ENCODE measurements around the gene TTLL7. TPM values are rescaled to one million over a fixed set of nuclear protein-coding genes. Genes with fewer than 3 reads are reported as not detected.

Gene TTLL7
- polyA plus RNA-seq, 2 of the 4 experiments (the other 2 are of a cell fraction) = 1.6 to 5.7 TPM

DNA sequence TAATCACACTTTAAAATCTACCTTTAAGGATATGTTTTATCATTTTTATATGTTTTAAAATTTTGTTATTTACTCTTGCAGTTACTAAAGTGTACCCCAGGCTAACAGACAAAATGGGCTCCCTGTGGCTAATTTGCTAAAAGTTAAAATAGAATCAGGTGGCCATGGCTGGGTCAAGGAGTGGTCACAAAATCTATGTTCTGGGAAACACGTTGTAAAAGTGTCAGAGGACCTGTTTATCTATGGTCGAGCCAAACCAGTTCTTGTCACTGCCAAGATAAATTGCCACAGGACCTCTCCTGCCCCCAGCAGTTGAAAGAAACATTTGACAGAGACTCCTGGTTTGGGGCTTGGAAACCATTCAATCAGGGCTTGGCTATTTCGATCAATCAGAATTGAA lies 21.2 kb upstream of the TTLL7 start:
- FAIRE-seq = no peak
- no peak overlapping the region for H3K4me2 ChIP-seq
- ATAC-seq = no peak
- ChIA-PET CTCF (no interaction called here), POLR2A (no interaction called here)
- no peaks in the 10 kb centered on the region for H3K9me3 ChIP-seq
- no peak overlapping the region for H3K27ac ChIP-seq
- H3K4me3 ChIP-seq = no peak overlapping the region
- 5% methylated on average over 3 of the region's 3 CpGs for WGBS (ENCODE audit: missing lambda C conversion rate)
- TF ChIP-seq, protein P1, sequence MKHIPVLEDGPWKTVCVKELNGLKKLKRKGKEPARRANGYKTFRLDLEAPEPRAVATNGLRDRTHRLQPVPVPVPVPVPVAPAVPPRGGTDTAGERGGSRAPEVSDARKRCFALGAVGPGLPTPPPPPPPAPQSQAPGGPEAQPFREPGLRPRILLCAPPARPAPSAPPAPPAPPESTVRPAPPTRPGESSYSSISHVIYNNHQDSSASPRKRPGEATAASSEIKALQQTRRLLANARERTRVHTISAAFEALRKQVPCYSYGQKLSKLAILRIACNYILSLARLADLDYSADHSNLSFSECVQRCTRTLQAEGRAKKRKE (CRISPR knock-in tag; IDR thresholded peaks at IDR 0.05; ENCODE audit: low read depth) = no peak
- no peak for TF ChIP-seq CBX8 (IDR thresholded peaks at IDR 0.05)
- no peak for TF ChIP-seq MAFK (IDR thresholded peaks at IDR 0.05; ENCODE audit: partially characterized antibody)
- TF ChIP-seq FOSL2 (IDR thresholded peaks at IDR 0.05) = no peak
- TF ChIP-seq FOSL2 (CRISPR knock-in tag; IDR thresholded peaks at IDR 0.05) = no peak
- no peak for TF ChIP-seq CEBPB (IDR thresholded peaks at IDR 0.05)
- TF ChIP-seq HOXB5 (CRISPR knock-in tag; IDR thresholded peaks at IDR 0.05) = no peak
- TF ChIP-seq, protein P2, sequence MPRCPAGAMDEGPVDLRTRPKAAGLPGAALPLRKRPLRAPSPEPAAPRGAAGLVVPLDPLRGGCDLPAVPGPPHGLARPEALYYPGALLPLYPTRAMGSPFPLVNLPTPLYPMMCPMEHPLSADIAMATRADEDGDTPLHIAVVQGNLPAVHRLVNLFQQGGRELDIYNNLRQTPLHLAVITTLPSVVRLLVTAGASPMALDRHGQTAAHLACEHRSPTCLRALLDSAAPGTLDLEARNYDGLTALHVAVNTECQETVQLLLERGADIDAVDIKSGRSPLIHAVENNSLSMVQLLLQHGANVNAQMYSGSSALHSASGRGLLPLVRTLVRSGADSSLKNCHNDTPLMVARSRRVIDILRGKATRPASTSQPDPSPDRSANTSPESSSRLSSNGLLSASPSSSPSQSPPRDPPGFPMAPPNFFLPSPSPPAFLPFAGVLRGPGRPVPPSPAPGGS (IDR thresholded peaks at IDR 0.05) = no peak
- TF ChIP-seq ZC3H11A (IDR thresholded peaks at IDR 0.05) = no peak
- TF ChIP-seq RFX5 (IDR thresholded peaks at IDR 0.05) = no peak
- no peak for TF ChIP-seq JUN (IDR thresholded peaks at IDR 0.05)
- TF ChIP-seq HOXB13 (CRISPR knock-in tag; IDR thresholded peaks at IDR 0.05; ENCODE audit: low read depth) = no peak
- no peak for TF ChIP-seq EHMT2 (IDR thresholded peaks at IDR 0.05; ENCODE audit: low read depth)
- DNase-seq (ENCODE audit: low read depth in 1 of 2, low spot score in 1 of 2) = no peak
- H3K4me1 ChIP-seq = no peaks in the 10 kb centered on the region

DNA sequence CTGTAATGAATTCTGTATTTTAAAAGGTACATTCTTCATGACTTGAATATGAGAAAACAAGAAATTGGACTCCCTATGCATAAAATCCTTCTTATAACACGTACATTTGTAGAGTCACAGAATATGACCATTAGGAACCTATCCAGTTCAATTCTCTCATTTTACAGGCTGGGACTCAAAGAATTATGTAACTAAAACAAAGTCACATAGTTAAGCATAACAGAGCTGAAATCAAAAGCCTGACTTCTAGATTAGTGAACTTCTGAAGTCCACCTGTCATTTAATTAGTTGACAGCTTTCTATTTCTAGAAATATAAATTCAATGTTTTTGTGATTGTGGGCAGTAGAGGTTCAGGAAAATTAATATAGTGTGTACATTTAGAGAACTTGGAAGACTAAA lies 20.3 kb upstream of the TTLL7 start:
- DNase-seq (ENCODE audit: low read depth in 1 of 2, low spot score in 1 of 2) (no peak), FAIRE-seq (no peak), ATAC-seq (no peak)
- H3K9me3 ChIP-seq = no peaks in the 10 kb centered on the region
- no peaks in the 10 kb centered on the region for H3K4me1 ChIP-seq
- ChIA-PET POLR2A (no interaction called here), CTCF (no interaction called here)
- TF ChIP-seq RFX5 (IDR thresholded peaks at IDR 0.05) (no peak), HEYL (CRISPR knock-in tag; IDR thresholded peaks at IDR 0.05) (no peak), HOXB5 (CRISPR knock-in tag; IDR thresholded peaks at IDR 0.05) (no peak), RARB (CRISPR knock-in tag; IDR thresholded peaks at IDR 0.05) (no peak), ZC3H11A (IDR thresholded peaks at IDR 0.05) (no peak), NFE2L2 (conservative IDR thresholded peaks at IDR 0.05; ENCODE audit: low read length) (no peak), RNF2 (IDR thresholded peaks at IDR 0.05; ENCODE audit: borderline replicate concordance, low read depth) (no peak), KDM5A (IDR thresholded peaks at IDR 0.05) (no peak), BHLHE40 (IDR thresholded peaks at IDR 0.05; ENCODE audit: low read depth, low read length) (no peak), ZSCAN20 (CRISPR knock-in tag; IDR thresholded peaks at IDR 0.05) (no peak), FOSL2 (IDR thresholded peaks at IDR 0.05) (no peak), FOSL2 (CRISPR knock-in tag; IDR thresholded peaks at IDR 0.05) (no peak), ZFP36 (IDR thresholded peaks at IDR 0.05; ENCODE audit: borderline replicate concordance, partially characterized antibody) (no peak), MAZ (IDR thresholded peaks at IDR 0.05; ENCODE audit: borderline replicate concordance, low read depth, low read length) (no peak), POLR2AphosphoS2 (conservative IDR thresholded peaks at IDR 0.05; ENCODE audit: low read length) (no peak), TP53 (CRISPR knock-in tag; IDR thresholded peaks at IDR 0.05) (no peak), HDAC2 (IDR thresholded peaks at IDR 0.05) (no peak)
- TF ChIP-seq, protein P3, sequence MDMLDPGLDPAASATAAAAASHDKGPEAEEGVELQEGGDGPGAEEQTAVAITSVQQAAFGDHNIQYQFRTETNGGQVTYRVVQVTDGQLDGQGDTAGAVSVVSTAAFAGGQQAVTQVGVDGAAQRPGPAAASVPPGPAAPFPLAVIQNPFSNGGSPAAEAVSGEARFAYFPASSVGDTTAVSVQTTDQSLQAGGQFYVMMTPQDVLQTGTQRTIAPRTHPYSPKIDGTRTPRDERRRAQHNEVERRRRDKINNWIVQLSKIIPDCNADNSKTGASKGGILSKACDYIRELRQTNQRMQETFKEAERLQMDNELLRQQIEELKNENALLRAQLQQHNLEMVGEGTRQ (IDR thresholded peaks at IDR 0.05) = no peak
- TF ChIP-seq, protein P2 (IDR thresholded peaks at IDR 0.05) = no peak
- TF ChIP-seq, protein P4, sequence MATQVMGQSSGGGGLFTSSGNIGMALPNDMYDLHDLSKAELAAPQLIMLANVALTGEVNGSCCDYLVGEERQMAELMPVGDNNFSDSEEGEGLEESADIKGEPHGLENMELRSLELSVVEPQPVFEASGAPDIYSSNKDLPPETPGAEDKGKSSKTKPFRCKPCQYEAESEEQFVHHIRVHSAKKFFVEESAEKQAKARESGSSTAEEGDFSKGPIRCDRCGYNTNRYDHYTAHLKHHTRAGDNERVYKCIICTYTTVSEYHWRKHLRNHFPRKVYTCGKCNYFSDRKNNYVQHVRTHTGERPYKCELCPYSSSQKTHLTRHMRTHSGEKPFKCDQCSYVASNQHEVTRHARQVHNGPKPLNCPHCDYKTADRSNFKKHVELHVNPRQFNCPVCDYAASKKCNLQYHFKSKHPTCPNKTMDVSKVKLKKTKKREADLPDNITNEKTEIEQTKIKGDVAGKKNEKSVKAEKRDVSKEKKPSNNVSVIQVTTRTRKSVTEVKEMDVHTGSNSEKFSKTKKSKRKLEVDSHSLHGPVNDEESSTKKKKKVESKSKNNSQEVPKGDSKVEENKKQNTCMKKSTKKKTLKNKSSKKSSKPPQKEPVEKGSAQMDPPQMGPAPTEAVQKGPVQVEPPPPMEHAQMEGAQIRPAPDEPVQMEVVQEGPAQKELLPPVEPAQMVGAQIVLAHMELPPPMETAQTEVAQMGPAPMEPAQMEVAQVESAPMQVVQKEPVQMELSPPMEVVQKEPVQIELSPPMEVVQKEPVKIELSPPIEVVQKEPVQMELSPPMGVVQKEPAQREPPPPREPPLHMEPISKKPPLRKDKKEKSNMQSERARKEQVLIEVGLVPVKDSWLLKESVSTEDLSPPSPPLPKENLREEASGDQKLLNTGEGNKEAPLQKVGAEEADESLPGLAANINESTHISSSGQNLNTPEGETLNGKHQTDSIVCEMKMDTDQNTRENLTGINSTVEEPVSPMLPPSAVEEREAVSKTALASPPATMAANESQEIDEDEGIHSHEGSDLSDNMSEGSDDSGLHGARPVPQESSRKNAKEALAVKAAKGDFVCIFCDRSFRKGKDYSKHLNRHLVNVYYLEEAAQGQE (IDR thresholded peaks at IDR 0.05) = no peak
- TF ChIP-seq, protein P1 (CRISPR knock-in tag; IDR thresholded peaks at IDR 0.05; ENCODE audit: low read depth) = no peak
- H3K4me3 ChIP-seq = no peak overlapping the region
- H3K27ac ChIP-seq = no peak overlapping the region
- H3K4me2 ChIP-seq = no peak overlapping the region
- 71% methylated on average over 1 of the region's 1 CpG for WGBS (ENCODE audit: missing lambda C conversion rate)
